Activated CD8-positive, alpha-beta memory T cell treated with anti-CD3 and anti-CD28 coated beads, Interleukin-2, amount 10 ng/mL, durations not matched to agents 7 days and 5 days (primary cell): ENCODE data around the gene HYDIN. TPM values are rescaled to one million over a fixed set of nuclear protein-coding genes. Genes with fewer than 3 reads are reported as not detected.

Source experiments
- ATAC-seq: fragments of 150-1000 bp; cut with Tn5 transposase; one replicate; pipeline ENCODE4 v1.10.0; 2021; ENCODE audit warnings: moderate library complexity
- CTCF ChIA-PET: fragments of 350-600 bp; sonication (Branson Sonifier 250); formaldehyde crosslinking; loops from one replicate; lab custom pipeline; 2021; ENCODE audit warnings: antibody characterized with exemption; lab: Charles Lee
- DNase-seq: peaks from one replicate; pipeline ENCODE4 v3.0.0-alpha.2; 2020
- H3K27ac Mint-ChIP-seq: one replicate; pipeline ENCODE4 v1.8.0; 2021; ENCODE audit warnings: mild to moderate bottlenecking, mixed read lengths
- H3K27me3 Mint-ChIP-seq: one replicate; pipeline ENCODE4 v1.8.0; 2021; ENCODE audit warnings: mixed read lengths
- H3K36me3 Mint-ChIP-seq: one replicate; pipeline ENCODE4 v1.8.0; 2021; ENCODE audit warnings: mild to moderate bottlenecking, mixed read lengths
- H3K4me1 Mint-ChIP-seq: one replicate; pipeline ENCODE4 v1.8.0; 2021; ENCODE audit warnings: mixed read lengths
- H3K4me3 Mint-ChIP-seq: one replicate; pipeline ENCODE4 v1.8.0; 2021; ENCODE audit warnings: mild to moderate bottlenecking, moderate library complexity, mixed read lengths
- H3K9me3 Mint-ChIP-seq: one replicate; pipeline ENCODE4 v1.8.0; 2022; ENCODE audit warnings: low read depth, mixed read lengths
- total RNA-seq, 2 experiments: library from RNA; stranded (reverse); gene quantifications; one replicate each; pipeline ENCODE4 v1.2.3, GENCODE V29; 2021

HYDIN gene
- total RNA-seq, 2 experiments from 2014 or later = not detected

GRCh38 chr16:70804153-70804733 lies 426.3 kb downstream of the HYDIN start:
- Mint-ChIP-seq H3K27me3 (peaks cover 11% of the 10 kb centered on the region), H3K36me3 (no peaks in the 10 kb centered on the region), H3K27ac (peak overlapping the region; percentile 30), H3K4me3 (no peak overlapping the region), H3K9me3 (peaks cover 6% of the 10 kb centered on the region), H3K4me1 (peaks cover 21% of the 10 kb centered on the region)
- ATAC-seq (no peak), DNase-seq (peak; percentile 38)
- CTCF ChIA-PET = no interaction called here

- Mint-ChIP-seq H3K4me3 (no peak overlapping the region), H3K27me3 (peaks cover 11% of the 10 kb centered on the region), H3K27ac (no peak overlapping the region), H3K36me3 (no peaks in the 10 kb centered on the region), H3K4me1 (peaks cover 26% of the 10 kb centered on the region), H3K9me3 (peaks cover 6% of the 10 kb centered on the region)
- DNase-seq (no peak), ATAC-seq (no peak)
- CTCF ChIA-PET = no interaction called here
These were observed 427.2 kb downstream of the HYDIN start for GRCh38 chr16:70803319-70803718.

GRCh38 chr16:70801611-70802010 lies 428.9 kb downstream of the HYDIN start:
- Mint-ChIP-seq H3K9me3 (peaks cover 6% of the 10 kb centered on the region), H3K27me3 (peaks cover 2% of the 10 kb centered on the region), H3K4me3 (peak overlapping the region; percentile 86), H3K4me1 (peaks cover 26% of the 10 kb centered on the region), H3K27ac (peak overlapping the region; percentile 52), H3K36me3 (no peaks in the 10 kb centered on the region)
- CTCF ChIA-PET = interaction anchor here (2.5 kb wide), 1 partner anchor 30 kb away, joined by 8 read pairs; no protein-coding TSS in a partner anchor
- DNase-seq (no peak), ATAC-seq (no peak)

- Mint-ChIP-seq H3K9me3 (peaks cover 6% of the 10 kb centered on the region), H3K4me1 (peaks cover 26% of the 10 kb centered on the region), H3K4me3 (peak within 1 kb of the TSS; percentile 86), H3K27ac (peak within 1 kb of the TSS; percentile 85), H3K36me3 (no peaks in the 10 kb centered on the region), H3K27me3 (peaks cover 2% of the 10 kb centered on the region)
- ATAC-seq (peak; percentile 96), DNase-seq (peak; percentile 97)
- CTCF ChIA-PET = interaction anchor here (2.5 kb wide), 1 partner anchor 29 kb away, joined by 8 read pairs; no protein-coding TSS in a partner anchor
These were observed 429.6 kb downstream of the HYDIN start, which contains the start of gene VAC14 for GRCh38 chr16:70800781-70801480. Gene VAC14, minus strand, starts transcription at chr16:70801158. Its CDS starts 258 bp downstream, at chr16:70800900.

GRCh38 chr16:70800311-70800710 lies 430.2 kb downstream of the HYDIN start:
- ATAC-seq (no peak), DNase-seq (no peak)
- Mint-ChIP-seq H3K4me1 (peaks cover 26% of the 10 kb centered on the region), H3K4me3 (peak overlapping the region; percentile 86), H3K27me3 (peaks cover 2% of the 10 kb centered on the region), H3K36me3 (no peaks in the 10 kb centered on the region), H3K9me3 (peaks cover 6% of the 10 kb centered on the region), H3K27ac (peak overlapping the region; percentile 83)
- CTCF ChIA-PET = interaction anchor here (2.5 kb wide), 1 partner anchor 29 kb away, joined by 8 read pairs; no protein-coding TSS in a partner anchor

- Mint-ChIP-seq H3K27me3 (no peaks in the 10 kb centered on the region), H3K27ac (no peak overlapping the region), H3K9me3 (no peaks in the 10 kb centered on the region), H3K4me1 (peaks cover 19% of the 10 kb centered on the region), H3K36me3 (no peaks in the 10 kb centered on the region), H3K4me3 (no peak overlapping the region)
- ATAC-seq = no peak
- DNase-seq = no peak
- CTCF ChIA-PET = no interaction called here
These were observed 434.2 kb downstream of the HYDIN start for GRCh38 chr16:70796301-70796700.

- ATAC-seq = no peak
- Mint-ChIP-seq H3K27me3 (no peaks in the 10 kb centered on the region), H3K4me1 (peaks cover 16% of the 10 kb centered on the region), H3K27ac (no peak overlapping the region), H3K36me3 (no peaks in the 10 kb centered on the region), H3K4me3 (no peak overlapping the region), H3K9me3 (no peaks in the 10 kb centered on the region)
- CTCF ChIA-PET = no interaction called here
- no peak for DNase-seq
These were observed 435.1 kb downstream of the HYDIN start for GRCh38 chr16:70795296-70795912.

GRCh38 chr16:70793851-70794502 lies 436.5 kb downstream of the HYDIN start:
- no peaks in the 10 kb centered on the region for H3K27me3 Mint-ChIP-seq
- ATAC-seq (no peak), DNase-seq (no peak)
- CTCF ChIA-PET = no interaction called here
- H3K27ac Mint-ChIP-seq = no peak overlapping the region
- peaks cover 3% of the 10 kb centered on the region for H3K4me1 Mint-ChIP-seq
- no peaks in the 10 kb centered on the region for H3K36me3 Mint-ChIP-seq
- H3K9me3 Mint-ChIP-seq = no peaks in the 10 kb centered on the region
- no peak overlapping the region for H3K4me3 Mint-ChIP-seq

- no peak overlapping the region for H3K4me3 Mint-ChIP-seq
- H3K9me3 Mint-ChIP-seq = no peaks in the 10 kb centered on the region
- H3K4me1 Mint-ChIP-seq = no peaks in the 10 kb centered on the region
- DNase-seq (no peak), ATAC-seq (no peak)
- no peak overlapping the region for H3K27ac Mint-ChIP-seq
- H3K27me3 Mint-ChIP-seq = no peaks in the 10 kb centered on the region
- CTCF ChIA-PET = no interaction called here
- H3K36me3 Mint-ChIP-seq = no peaks in the 10 kb centered on the region
These were observed 439.7 kb downstream of the HYDIN start for GRCh38 chr16:70790815-70791214.

- Mint-ChIP-seq H3K4me3 (no peak overlapping the region), H3K9me3 (no peaks in the 10 kb centered on the region), H3K27ac (no peak overlapping the region), H3K36me3 (no peaks in the 10 kb centered on the region), H3K4me1 (no peaks in the 10 kb centered on the region), H3K27me3 (no peaks in the 10 kb centered on the region)
- CTCF ChIA-PET = interaction anchor here (0.7 to 1.4 kb wide), 2 partner anchors 18 to 111 kb away, joined by 3 to 4 read pairs; no protein-coding TSS in a partner anchor
- no peak for DNase-seq
- no peak for ATAC-seq
These were observed 440.7 kb downstream of the HYDIN start for GRCh38 chr16:70789595-70790447.

- no peak overlapping the region for H3K4me3 Mint-ChIP-seq
- H3K27me3 Mint-ChIP-seq = no peaks in the 10 kb centered on the region
- CTCF ChIA-PET = interaction anchor here (1.4 kb wide), 1 partner anchor 17 kb away, joined by 4 read pairs; no protein-coding TSS in a partner anchor
- no peaks in the 10 kb centered on the region for H3K9me3 Mint-ChIP-seq
- H3K27ac Mint-ChIP-seq = no peak overlapping the region
- H3K4me1 Mint-ChIP-seq = no peaks in the 10 kb centered on the region
- peaks cover 3% of the 10 kb centered on the region for H3K36me3 Mint-ChIP-seq
- no peak for ATAC-seq
- DNase-seq = no peak
These were observed 441.6 kb downstream of the HYDIN start for GRCh38 chr16:70788668-70789594.
